Type B pancreatic cell (in vitro differentiated cells): ENCODE results near the gene SLC25A4. TPM values are rescaled to one million over a fixed set of nuclear protein-coding genes. Genes with fewer than 3 reads are reported as not detected.

ENCODE experiments used
- DNase-seq: peaks from one replicate; pipeline ENCODE4 v3.0.0; 2021; ENCODE audit warnings: mixed read lengths; ENCODE audit not compliant: unreplicated experiment; ENCODE audit errors: extremely low spot score
- H3K27ac Mint-ChIP-seq: 2 replicates; pipeline ENCODE4 v1.8.0; 2021; ENCODE audit warnings: mild to moderate bottlenecking, mixed read lengths
- H3K27me3 Mint-ChIP-seq: 2 replicates; pipeline ENCODE4 v1.8.0; 2021; ENCODE audit warnings: mixed read lengths
- H3K36me3 Mint-ChIP-seq: 2 replicates; pipeline ENCODE4 v1.8.0; 2021; ENCODE audit warnings: mixed read lengths
- H3K4me1 Mint-ChIP-seq: one replicate; pipeline ENCODE4 v1.8.0; 2021; ENCODE audit warnings: mixed read lengths; ENCODE audit not compliant: unreplicated experiment
- H3K4me3 Mint-ChIP-seq: 2 replicates; pipeline ENCODE4 v1.8.0; 2021; ENCODE audit warnings: mild to moderate bottlenecking, mixed read lengths
- H3K9me3 Mint-ChIP-seq: 2 replicates; pipeline ENCODE4 v1.8.0; 2021; ENCODE audit warnings: mixed read lengths
- total RNA-seq: library from RNA; stranded (reverse); gene quantifications from 2 replicates; pipeline ENCODE4 v1.2.1, GENCODE V29; 2021; ENCODE audit warnings: low replicate concordance
- TF ChIP-seq, protein P1 (sequence below): fragments of 200-600 bp; sonication (generic); conservative IDR thresholded peaks from 2 replicates; pipeline ENCODE4 v1.5.0; 2021; ENCODE audit warnings: antibody characterized with exemption, mild to moderate bottlenecking

Gene SLC25A4
- total RNA-seq, 1 donor from 2014 or later: 31.0 TPM

DNA sequence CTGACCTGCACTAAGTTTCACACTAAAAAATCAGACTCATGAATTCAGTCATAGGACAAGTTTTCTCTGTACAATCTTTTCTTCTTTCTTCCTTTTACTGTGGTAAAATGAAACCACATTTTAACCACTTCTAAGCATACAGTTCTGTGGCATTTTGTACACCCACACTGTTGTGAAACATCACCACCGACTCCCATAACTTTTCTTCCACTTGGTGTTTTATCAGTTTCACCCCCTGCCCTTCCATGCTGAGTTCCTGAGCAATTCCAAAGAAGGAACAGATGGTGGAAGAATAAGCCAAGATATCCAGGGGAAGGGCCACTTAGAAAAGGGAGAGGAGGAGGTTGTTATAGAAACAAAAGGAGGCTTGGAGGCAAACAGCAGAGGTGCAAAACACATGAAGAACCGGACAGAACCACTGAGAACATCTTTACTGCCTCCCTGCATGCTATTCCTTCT is 22.6 kb downstream of the SLC25A4 start:
- Mint-ChIP-seq H3K4me1 (peaks cover 4% of the 10 kb centered on the region), H3K36me3 (peaks cover 19% of the 10 kb centered on the region), H3K9me3 (peaks cover 6% of the 10 kb centered on the region), H3K27me3 (no peaks in the 10 kb centered on the region), H3K4me3 (no peak overlapping the region), H3K27ac (no peak overlapping the region)
- DNase-seq: no peak
- TF ChIP-seq, protein P1, sequence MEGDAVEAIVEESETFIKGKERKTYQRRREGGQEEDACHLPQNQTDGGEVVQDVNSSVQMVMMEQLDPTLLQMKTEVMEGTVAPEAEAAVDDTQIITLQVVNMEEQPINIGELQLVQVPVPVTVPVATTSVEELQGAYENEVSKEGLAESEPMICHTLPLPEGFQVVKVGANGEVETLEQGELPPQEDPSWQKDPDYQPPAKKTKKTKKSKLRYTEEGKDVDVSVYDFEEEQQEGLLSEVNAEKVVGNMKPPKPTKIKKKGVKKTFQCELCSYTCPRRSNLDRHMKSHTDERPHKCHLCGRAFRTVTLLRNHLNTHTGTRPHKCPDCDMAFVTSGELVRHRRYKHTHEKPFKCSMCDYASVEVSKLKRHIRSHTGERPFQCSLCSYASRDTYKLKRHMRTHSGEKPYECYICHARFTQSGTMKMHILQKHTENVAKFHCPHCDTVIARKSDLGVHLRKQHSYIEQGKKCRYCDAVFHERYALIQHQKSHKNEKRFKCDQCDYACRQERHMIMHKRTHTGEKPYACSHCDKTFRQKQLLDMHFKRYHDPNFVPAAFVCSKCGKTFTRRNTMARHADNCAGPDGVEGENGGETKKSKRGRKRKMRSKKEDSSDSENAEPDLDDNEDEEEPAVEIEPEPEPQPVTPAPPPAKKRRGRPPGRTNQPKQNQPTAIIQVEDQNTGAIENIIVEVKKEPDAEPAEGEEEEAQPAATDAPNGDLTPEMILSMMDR: no peak

DNA sequence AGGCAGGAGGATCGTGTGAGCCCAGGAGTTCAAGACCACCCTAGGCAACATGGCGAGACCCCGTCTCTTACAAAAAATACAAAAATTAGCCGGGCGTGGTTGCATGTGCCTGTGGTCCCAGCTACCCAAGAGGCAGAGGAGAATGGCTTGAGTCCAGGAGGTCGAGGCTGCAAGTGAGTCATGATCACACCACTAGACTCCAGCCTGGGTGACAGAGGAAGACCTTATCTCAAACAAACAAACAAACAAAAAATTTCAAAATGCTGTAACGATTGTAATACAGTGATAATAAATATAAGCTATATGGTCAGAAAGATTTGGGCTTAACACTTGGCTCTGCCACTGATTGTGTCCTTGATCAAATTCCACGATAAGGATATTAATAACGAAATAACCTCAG is 24.2 kb downstream of the SLC25A4 start:
- DNase-seq: no peak
- peaks cover 20% of the 10 kb centered on the region for H3K36me3 Mint-ChIP-seq

DNA sequence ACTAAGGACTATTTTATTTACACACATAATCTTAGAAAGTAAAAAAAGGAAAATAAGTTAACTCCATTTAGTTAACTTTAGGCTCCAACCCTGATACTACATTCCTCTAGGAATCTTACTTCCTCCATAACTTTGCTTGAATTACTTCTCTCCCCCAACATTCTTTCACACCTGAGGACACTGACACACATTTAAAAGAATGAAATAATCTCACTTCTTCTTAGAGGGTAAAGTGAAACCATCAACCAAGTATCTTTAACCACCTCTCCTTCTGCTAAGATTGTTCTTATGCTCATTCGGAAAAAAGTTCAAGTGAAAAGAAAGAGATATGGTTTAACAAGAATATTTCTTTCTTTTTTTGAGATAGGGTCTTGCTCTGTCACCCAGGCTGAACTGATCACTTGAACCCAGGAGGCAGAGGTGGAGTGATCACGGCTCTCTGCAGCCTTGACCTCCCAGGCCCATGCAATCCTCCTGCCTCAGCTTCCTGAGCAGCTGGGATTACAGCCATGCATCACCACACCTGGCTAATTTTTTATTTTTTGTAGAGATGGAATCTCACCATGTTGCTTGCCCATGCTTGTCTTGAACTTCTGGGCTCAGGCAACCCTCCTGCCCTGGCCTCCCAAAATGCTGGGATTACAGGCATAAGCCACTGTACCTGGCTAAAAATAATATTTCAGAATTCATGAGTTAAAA is 28.5 kb downstream of the SLC25A4 start:
- H3K4me3 Mint-ChIP-seq: no peak overlapping the region
- no peak for DNase-seq
- H3K36me3 Mint-ChIP-seq: peaks cover 18% of the 10 kb centered on the region
- TF ChIP-seq, protein P1: no peak
- H3K27ac Mint-ChIP-seq: no peak overlapping the region
- peaks cover 6% of the 10 kb centered on the region for H3K9me3 Mint-ChIP-seq
- H3K27me3 Mint-ChIP-seq: no peaks in the 10 kb centered on the region
- H3K4me1 Mint-ChIP-seq: no peaks in the 10 kb centered on the region

More for the DNA sequence above, 24.2 kb downstream of the SLC25A4 start:
- H3K27me3 Mint-ChIP-seq: no peaks in the 10 kb centered on the region
- H3K9me3 Mint-ChIP-seq: peaks cover 6% of the 10 kb centered on the region
- H3K4me1 Mint-ChIP-seq: peaks cover 4% of the 10 kb centered on the region
- H3K4me3 Mint-ChIP-seq: no peak overlapping the region
- H3K27ac Mint-ChIP-seq: no peak overlapping the region
- TF ChIP-seq, protein P1: no peak

GRCh38 chr4:185179488-185179887 is 36.4 kb downstream of the SLC25A4 start:
- DNase-seq: no peak
- H3K27ac Mint-ChIP-seq: no peak overlapping the region
- H3K36me3 Mint-ChIP-seq: peaks cover 12% of the 10 kb centered on the region
- no peak overlapping the region for H3K4me3 Mint-ChIP-seq
- TF ChIP-seq, protein P1: no peak
- no peaks in the 10 kb centered on the region for H3K27me3 Mint-ChIP-seq
- H3K4me1 Mint-ChIP-seq: no peaks in the 10 kb centered on the region
- H3K9me3 Mint-ChIP-seq: no peaks in the 10 kb centered on the region

GRCh38 chr4:185182239-185182638 is 39.2 kb downstream of the SLC25A4 start:
- TF ChIP-seq, protein P1: no peak
- no peak overlapping the region for H3K4me3 Mint-ChIP-seq
- DNase-seq: no peak
- H3K9me3 Mint-ChIP-seq: no peaks in the 10 kb centered on the region
- H3K27ac Mint-ChIP-seq: no peak overlapping the region
- peaks cover 6% of the 10 kb centered on the region for H3K4me1 Mint-ChIP-seq
- peaks cover 9% of the 10 kb centered on the region for H3K36me3 Mint-ChIP-seq
- H3K27me3 Mint-ChIP-seq: no peaks in the 10 kb centered on the region
